HEK293 (cell line): ENCODE results near the gene UBE4A.

Source experiments
- CTCF ChIA-PET: fragments of 350-600 bp; formaldehyde crosslinking; extraction: SDS; loops from one replicate; lab custom pipeline; 2021; ENCODE audit warnings: antibody characterized with exemption; lab: Yijun Ruan, JAX
- POLR2A ChIA-PET: fragments of 300-600 bp; formaldehyde crosslinking; extraction: SDS; loops from one replicate; lab custom pipeline; 2020; ENCODE audit warnings: antibody characterized with exemption, inconsistent platforms; lab: Yijun Ruan, JAX
- H3K27ac ChIP-seq: fragments of 200-500 bp; sonication (Bioruptor generic); 2 replicates; pipeline ENCODE4 v1.5.1; 2014; ENCODE audit warnings: low read depth, low read length, control low read depth, inconsistent platforms; ENCODE audit errors: extremely low read depth
- H3K36me3 ChIP-seq, 2 experiments: fragments of 200-500 bp in 1 of 2; sonication (Bioruptor generic) in 1 of 2; 1 replicate in 1 of 2; 2 replicates in 1 of 2; pipeline ENCODE4 v1.5.1; 2014 to 2017; ENCODE audit warnings: inconsistent platforms in 2 of 2, low read length in 2 of 2; ENCODE audit not compliant: control insufficient read depth in 2 of 2, insufficient read depth in 1 of 2
- H3K4me1 ChIP-seq: fragments of 200-500 bp; sonication (Bioruptor generic); 2 replicates; pipeline ENCODE4 v1.5.1; 2014; ENCODE audit warnings: mild to moderate bottlenecking, low read length, inconsistent platforms; ENCODE audit not compliant: control insufficient read depth, insufficient read depth
- H3K4me3 ChIP-seq: 2 replicates; pipeline ENCODE4 v1.5.1; 2011; ENCODE audit warnings: low read depth, mild to moderate bottlenecking, control low read depth, low read length, moderate library complexity
- H3K9me3 ChIP-seq: fragments of 200-500 bp; sonication (Bioruptor generic); 2 replicates; pipeline ENCODE4 v1.5.1; 2014; ENCODE audit warnings: low read depth, low read length, inconsistent platforms; ENCODE audit not compliant: control insufficient read depth, insufficient read depth
- KLF7 ChIP-seq: fragments of 450-650 bp; formaldehyde crosslinking; IDR thresholded peaks from 2 replicates; pipeline ENCODE4 v1.5.1; 2016; ENCODE audit warnings: missing biosample characterization, missing genetic modification characterization, borderline replicate concordance
- REPIN1 ChIP-seq: fragments of 450-650 bp; formaldehyde crosslinking; IDR thresholded peaks from 2 replicates; pipeline ENCODE4 v1.5.1; 2017; ENCODE audit warnings: missing biosample characterization, missing genetic modification characterization, low read depth
- SALL2 ChIP-seq: fragments of 450-650 bp; formaldehyde crosslinking; IDR thresholded peaks from 2 replicates; pipeline ENCODE4 v1.5.0; 2017; ENCODE audit warnings: missing biosample characterization, mild to moderate bottlenecking, missing genetic modification characterization, borderline replicate concordance
- ZBTB10 ChIP-seq: fragments of 450-650 bp; formaldehyde crosslinking; IDR thresholded peaks from 2 replicates; pipeline ENCODE4 v1.5.1; 2016; ENCODE audit warnings: missing biosample characterization, missing genetic modification characterization
- ZBTB11 ChIP-seq: fragments of 450-650 bp; formaldehyde crosslinking; conservative IDR thresholded peaks from 2 replicates; pipeline ENCODE4 v1.5.1; 2016; ENCODE audit warnings: low read depth, missing biosample characterization, missing genetic modification characterization
- ZBTB20 ChIP-seq: fragments of 450-650 bp; formaldehyde crosslinking; IDR thresholded peaks from 2 replicates; pipeline ENCODE4 v1.5.1; 2016; ENCODE audit warnings: missing biosample characterization, missing genetic modification characterization
- ZBTB21 ChIP-seq: fragments of 450-650 bp; formaldehyde crosslinking; IDR thresholded peaks from 2 replicates; pipeline ENCODE4 v1.5.1; 2017; ENCODE audit warnings: missing biosample characterization, missing genetic modification characterization
- ZNF140 ChIP-seq: fragments of 450-650 bp; formaldehyde crosslinking; IDR thresholded peaks from 2 replicates; pipeline ENCODE4 v1.5.1; 2016; ENCODE audit warnings: missing biosample characterization, missing genetic modification characterization
- ZNF157 ChIP-seq: fragments of 450-650 bp; formaldehyde crosslinking; IDR thresholded peaks from 2 replicates; pipeline ENCODE4 v1.5.1; 2016; ENCODE audit warnings: missing biosample characterization, missing genetic modification characterization
- ZNF174 ChIP-seq: fragments of 450-650 bp; formaldehyde crosslinking; IDR thresholded peaks from 2 replicates; pipeline ENCODE4 v1.5.0; 2017; ENCODE audit warnings: missing biosample characterization, mild to moderate bottlenecking, missing genetic modification characterization
- ZNF23 ChIP-seq: fragments of 450-650 bp; formaldehyde crosslinking; IDR thresholded peaks from 2 replicates; pipeline ENCODE4 v1.5.1; 2016; ENCODE audit warnings: missing biosample characterization, missing genetic modification characterization, borderline replicate concordance
- ZNF324 ChIP-seq: fragments of 450-650 bp; formaldehyde crosslinking; IDR thresholded peaks from 2 replicates; pipeline ENCODE4 v1.5.1; 2016; ENCODE audit warnings: missing biosample characterization, missing genetic modification characterization
- ZNF341 ChIP-seq: fragments of 450-650 bp; formaldehyde crosslinking; IDR thresholded peaks from 2 replicates; pipeline ENCODE4; 2016; ENCODE audit warnings: low read depth, missing biosample characterization, missing genetic modification characterization
- ZNF362 ChIP-seq: fragments of 450-650 bp; formaldehyde crosslinking; IDR thresholded peaks from 2 replicates; pipeline ENCODE4 v1.5.1; 2016; ENCODE audit warnings: missing biosample characterization, missing genetic modification characterization
- ZNF366 ChIP-seq: fragments of 450-650 bp; formaldehyde crosslinking; conservative IDR thresholded peaks from 2 replicates; pipeline ENCODE4 v1.5.1; 2016; ENCODE audit warnings: missing biosample characterization, missing genetic modification characterization
- ZNF37A ChIP-seq: fragments of 450-650 bp; IDR thresholded peaks from 2 replicates; pipeline ENCODE4 v1.5.1; 2018; ENCODE audit warnings: missing biosample characterization, missing genetic modification characterization
- ZNF555 ChIP-seq: fragments of 450-650 bp; formaldehyde crosslinking; conservative IDR thresholded peaks from 2 replicates; pipeline ENCODE4 v1.5.1; 2017; ENCODE audit warnings: missing biosample characterization, mild to moderate bottlenecking, missing genetic modification characterization, inconsistent platforms
- ZNF585B ChIP-seq: fragments of 450-650 bp; formaldehyde crosslinking; IDR thresholded peaks from 2 replicates; pipeline ENCODE4 v1.5.1; 2016; ENCODE audit warnings: missing biosample characterization, missing genetic modification characterization
- ZNF654 ChIP-seq: fragments of 450-650 bp; formaldehyde crosslinking; IDR thresholded peaks from 2 replicates; pipeline ENCODE4 v1.5.1; 2016; ENCODE audit warnings: low read depth, missing biosample characterization, missing genetic modification characterization
- ZNF660 ChIP-seq: fragments of 450-650 bp; IDR thresholded peaks from 2 replicates; pipeline ENCODE4 v1.5.1; 2018; ENCODE audit warnings: missing biosample characterization, mild to moderate bottlenecking, missing genetic modification characterization
- ZNF664 ChIP-seq: fragments of 450-650 bp; formaldehyde crosslinking; IDR thresholded peaks from 2 replicates; pipeline ENCODE4 v1.5.1; 2016; ENCODE audit warnings: missing biosample characterization, missing genetic modification characterization
- ZNF670 ChIP-seq: fragments of 450-650 bp; formaldehyde crosslinking; IDR thresholded peaks from 2 replicates; pipeline ENCODE4 v1.5.1; 2016; ENCODE audit warnings: missing biosample characterization, missing genetic modification characterization, low read depth
- ZNF677 ChIP-seq: fragments of 450-650 bp; IDR thresholded peaks from 2 replicates; pipeline ENCODE4 v1.5.0; 2018; ENCODE audit warnings: missing biosample characterization, mild to moderate bottlenecking, missing genetic modification characterization, moderate library complexity
- ZNF792 ChIP-seq: fragments of 450-650 bp; formaldehyde crosslinking; IDR thresholded peaks from 2 replicates; pipeline ENCODE4 v1.5.1; 2016; ENCODE audit warnings: missing biosample characterization, missing genetic modification characterization
- ZSCAN4 ChIP-seq: fragments of 450-650 bp; formaldehyde crosslinking; IDR thresholded peaks from 2 replicates; pipeline ENCODE4 v1.5.1; 2017; ENCODE audit warnings: missing biosample characterization, missing genetic modification characterization
- ZXDB ChIP-seq: fragments of 450-650 bp; formaldehyde crosslinking; IDR thresholded peaks from 2 replicates; pipeline ENCODE4 v1.5.1; 2016; ENCODE audit warnings: missing biosample characterization, missing genetic modification characterization

UBE4A gene

GRCh38 chr11:118373263-118373662 is 13.9 kb downstream of the UBE4A start:
- Histone ChIP-seq H3K4me3 (no peak overlapping the region), H3K36me3 (peaks cover 27 to 98% of the 10 kb centered on the region in 2 experiments), H3K4me1 (no peaks in the 10 kb centered on the region), H3K9me3 (no peaks in the 10 kb centered on the region), H3K27ac (no peak overlapping the region)
- POLR2A ChIA-PET: no interaction called here
- CTCF ChIA-PET: interaction anchor here (0.9 to 1.7 kb wide), 2 partner anchors 115 to 230 kb away, joined by 3 to 4 read pairs; no protein-coding TSS in a partner anchor
- no peak for TF ChIP-seq ZNF157 (tag by site-specific recombination)
- no peak for TF ChIP-seq ZNF37A (tag by site-specific recombination)
- no peak for TF ChIP-seq ZNF140 (tag by site-specific recombination)
- TF ChIP-seq ZNF366 (tag by site-specific recombination): no peak
- TF ChIP-seq ZSCAN4: no peak
- no peak for TF ChIP-seq ZNF664
- no peak for TF ChIP-seq ZNF677
- no peak for TF ChIP-seq ZNF654 (tag by site-specific recombination)
- no peak for TF ChIP-seq ZXDB (tag by site-specific recombination)
- no peak for TF ChIP-seq ZBTB21

GRCh38 chr11:118373871-118374270 is 14.5 kb downstream of the UBE4A start:
- H3K9me3 ChIP-seq: no peaks in the 10 kb centered on the region
- no peak for TF ChIP-seq KLF7 (tag by site-specific recombination)
- TF ChIP-seq ZNF660 (tag by site-specific recombination): no peak
- TF ChIP-seq ZNF174 (tag by site-specific recombination): no peak
- TF ChIP-seq ZNF37A (tag by site-specific recombination): no peak
- TF ChIP-seq ZNF362 (tag by site-specific recombination): no peak
- no peak for TF ChIP-seq SALL2
- no peak for TF ChIP-seq ZNF341
- TF ChIP-seq ZNF555: no peak
- TF ChIP-seq ZNF23 (tag by site-specific recombination): no peak
- no peak for TF ChIP-seq ZNF792 (tag by site-specific recombination)
- no peak for TF ChIP-seq ZNF677
- no peak for TF ChIP-seq ZBTB21
- no peak for TF ChIP-seq ZNF670 (tag by site-specific recombination)
- no peak for TF ChIP-seq ZNF585B (tag by site-specific recombination)
- ChIA-PET CTCF (interaction anchor here (1.7 kb wide), 1 partner anchor 115 kb away, joined by 4 read pairs; no protein-coding TSS in a partner anchor), POLR2A (no interaction called here)
- H3K4me3 ChIP-seq: no peak overlapping the region
- H3K27ac ChIP-seq: no peak overlapping the region
- H3K4me1 ChIP-seq: no peaks in the 10 kb centered on the region
- H3K36me3 ChIP-seq: peaks cover 27 to 98% of the 10 kb centered on the region in 2 experiments

GRCh38 chr11:118374729-118375128 is 15.3 kb downstream of the UBE4A start:
- POLR2A ChIA-PET: interaction anchor here (0.6 kb wide), 1 partner anchor 27 kb away, joined by 3 read pairs; no protein-coding TSS in a partner anchor
- no peaks in the 10 kb centered on the region for H3K9me3 ChIP-seq
- no peak overlapping the region for H3K4me3 ChIP-seq
- H3K36me3 ChIP-seq: peaks cover 26 to 98% of the 10 kb centered on the region in 2 experiments
- no peak overlapping the region for H3K27ac ChIP-seq
- H3K4me1 ChIP-seq: no peaks in the 10 kb centered on the region
- CTCF ChIA-PET: no interaction called here
- TF ChIP-seq ZBTB20 (no peak), ZBTB11 (tag by site-specific recombination) (no peak), REPIN1 (no peak), ZBTB10 (tag by site-specific recombination) (no peak), ZNF324 (tag by site-specific recombination) (no peak), ZNF174 (tag by site-specific recombination) (no peak)
